ENCODE results near the gene IL5RA.

IL5RA gene, protein sequence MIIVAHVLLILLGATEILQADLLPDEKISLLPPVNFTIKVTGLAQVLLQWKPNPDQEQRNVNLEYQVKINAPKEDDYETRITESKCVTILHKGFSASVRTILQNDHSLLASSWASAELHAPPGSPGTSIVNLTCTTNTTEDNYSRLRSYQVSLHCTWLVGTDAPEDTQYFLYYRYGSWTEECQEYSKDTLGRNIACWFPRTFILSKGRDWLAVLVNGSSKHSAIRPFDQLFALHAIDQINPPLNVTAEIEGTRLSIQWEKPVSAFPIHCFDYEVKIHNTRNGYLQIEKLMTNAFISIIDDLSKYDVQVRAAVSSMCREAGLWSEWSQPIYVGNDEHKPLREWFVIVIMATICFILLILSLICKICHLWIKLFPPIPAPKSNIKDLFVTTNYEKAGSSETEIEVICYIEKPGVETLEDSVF

DNA sequence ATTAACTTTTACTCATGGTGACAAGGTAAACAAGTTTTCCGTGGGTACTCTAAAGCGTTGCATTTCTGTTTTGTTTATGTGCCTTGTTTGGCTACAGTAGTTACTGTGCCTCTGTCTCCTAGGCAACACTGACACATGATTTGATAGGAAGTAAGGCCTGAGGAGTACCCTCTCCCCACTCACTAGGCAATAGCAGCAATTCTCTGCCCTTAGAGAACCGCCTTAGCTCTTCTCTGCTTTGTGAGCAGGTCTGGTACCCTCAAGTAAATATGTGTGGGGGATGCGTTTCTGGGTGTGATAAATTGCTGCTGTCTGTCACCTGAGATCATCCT lies at the start of gene IL5RA:
IL5RA (minus strand) TSS at position 76 of the 332 bp plus-strand sequence. CDS start 5,390 bp downstream, outside the sequence.
- DNase-seq: no peak

DNA sequence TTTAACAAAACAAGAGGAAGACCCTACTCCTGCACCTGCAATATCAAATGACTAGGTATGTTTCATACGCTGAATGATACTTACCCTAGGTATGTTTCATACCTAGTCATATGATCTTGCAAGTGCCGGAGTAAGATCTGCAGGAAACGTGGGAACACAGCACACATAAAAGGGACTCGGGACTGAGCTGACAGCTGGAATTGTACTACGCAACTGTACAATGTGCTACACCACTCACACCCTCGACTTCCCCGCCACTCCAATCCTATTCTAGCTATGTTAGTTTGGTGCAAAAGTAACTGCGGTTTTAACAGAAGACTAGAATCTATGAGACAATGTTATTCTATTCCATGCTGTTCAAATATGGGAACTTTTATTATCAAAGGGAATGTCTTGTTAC lies 47.3 kb upstream of the IL5RA start:
- no peak for DNase-seq

- no peak for DNase-seq
Measured at GRCh38 chr3:3154879-3155610, 44.9 kb upstream of the IL5RA start.

GRCh38 chr3:3151513-3151912 lies 41.3 kb upstream of the IL5RA start:
- no peak for DNase-seq

- DNase-seq: no peak
Measured at GRCh38 chr3:3149560-3149959, 39.4 kb upstream of the IL5RA start.

DNA sequence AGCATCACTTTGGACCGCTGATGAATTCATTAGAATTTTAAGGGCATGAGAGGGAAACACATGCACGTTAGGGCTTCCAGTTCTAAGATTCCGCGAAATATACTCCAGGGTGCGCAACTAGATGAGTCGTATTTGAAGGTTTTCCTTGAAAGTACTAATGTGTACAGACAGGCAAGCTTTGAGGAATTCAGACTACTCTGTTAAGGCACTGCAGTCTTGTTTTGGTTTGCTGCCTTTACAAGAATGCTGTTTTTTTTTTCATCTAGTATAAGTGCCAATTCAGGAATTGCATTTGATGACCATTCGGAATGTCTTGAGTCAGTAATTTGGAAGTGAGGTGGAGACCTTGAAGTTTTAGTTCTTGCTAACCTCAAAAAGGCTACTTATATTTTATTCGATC lies 35.7 kb upstream of the IL5RA start:
- no peak for DNase-seq

- no peak for DNase-seq
Measured at GRCh38 chr3:3141939-3142338, 31.8 kb upstream of the IL5RA start.

GRCh38 chr3:3137526-3137925 lies 27.4 kb upstream of the IL5RA start:
- no peak for DNase-seq

DNA sequence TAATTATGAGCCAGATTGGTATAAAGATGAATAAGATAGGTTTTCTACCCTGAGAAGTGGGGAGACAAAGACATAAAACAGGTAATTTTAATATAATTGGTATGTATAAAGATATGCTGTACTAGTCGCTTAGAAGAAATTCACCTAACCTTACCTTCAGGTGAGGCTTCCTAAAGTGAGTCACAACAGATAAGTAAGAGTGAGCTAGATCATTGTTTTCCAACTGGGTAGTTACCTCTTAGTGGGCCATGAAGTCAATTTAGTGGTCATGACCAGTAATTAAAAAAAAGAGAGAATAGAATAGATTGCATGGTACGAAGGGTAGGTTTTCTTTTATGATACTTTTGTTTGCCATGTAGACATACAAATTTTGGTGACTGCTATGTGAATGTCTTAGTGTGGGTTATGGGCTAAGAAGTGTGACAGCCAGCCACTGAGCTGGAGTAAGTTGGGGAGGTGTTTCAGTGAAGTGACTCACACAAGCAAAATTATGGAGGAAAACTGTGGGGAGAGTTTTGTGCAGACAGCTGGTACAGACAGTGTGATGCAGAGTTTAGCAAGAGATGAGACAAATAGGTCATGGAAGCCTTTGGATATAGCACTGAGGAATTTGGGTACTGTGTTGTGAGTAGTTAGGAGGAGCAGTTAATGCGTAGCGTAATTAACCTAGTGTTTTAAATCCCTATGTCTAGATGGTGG lies 24.7 kb upstream of the IL5RA start:
- DNase-seq: no peak

- no peak for DNase-seq
Measured at GRCh38 chr3:3133500-3133899, 23.3 kb upstream of the IL5RA start.

GRCh38 chr3:3129579-3129978 lies 19.4 kb upstream of the IL5RA start:
- DNase-seq: no peak

GRCh38 chr3:3127432-3128010 lies 17.3 kb upstream of the IL5RA start:
- no peak for DNase-seq

DNA sequence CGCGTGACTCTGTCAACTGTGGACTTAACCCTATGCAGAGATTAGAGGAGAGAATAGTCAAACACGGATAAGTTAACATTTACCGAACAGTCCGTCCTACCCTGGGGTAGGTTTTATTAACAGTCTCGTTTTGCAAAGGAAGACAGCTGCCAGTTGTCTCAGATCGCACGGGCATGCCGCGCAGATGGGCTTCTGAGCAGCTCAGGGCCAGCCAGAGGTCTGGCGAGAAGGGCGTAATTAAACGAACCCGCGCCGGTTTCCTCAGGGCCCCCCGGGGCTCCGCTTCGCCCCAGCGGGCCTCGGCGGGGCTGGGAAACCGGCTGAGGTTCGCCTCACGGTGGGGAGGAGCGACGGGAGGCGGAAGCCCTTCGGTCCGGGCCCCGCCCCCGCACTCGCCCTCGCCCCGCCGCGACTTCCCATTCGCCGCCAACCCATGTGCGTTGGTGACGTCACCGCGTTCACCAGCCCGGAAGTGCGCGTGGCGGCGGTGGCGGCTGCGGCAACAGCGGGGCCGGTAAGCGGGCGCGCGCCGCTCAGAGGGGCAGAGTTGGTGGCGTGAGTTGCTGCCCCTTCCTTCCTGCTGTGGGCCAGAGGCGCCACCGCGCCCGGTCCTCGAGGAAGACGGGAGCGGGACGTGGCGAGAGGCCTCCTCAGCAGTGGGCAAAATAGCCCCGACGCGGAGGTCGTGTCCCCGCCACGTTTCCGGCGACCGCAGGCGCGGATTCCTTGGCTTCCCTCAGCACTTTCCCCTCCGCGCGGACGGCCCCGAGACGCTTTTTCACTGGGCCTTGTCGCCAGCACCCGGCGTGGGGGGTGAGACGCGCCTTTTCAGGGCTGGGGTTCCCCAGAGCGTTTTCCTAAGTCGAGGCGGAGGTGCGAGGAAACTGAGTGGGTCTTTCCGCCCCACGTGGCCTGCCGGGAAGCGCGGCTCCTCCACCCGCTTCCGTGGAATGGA lies 16.6 kb upstream of the IL5RA start, which contains the start of gene TRNT1:
TRNT1 (plus strand) TSS at position 464 of the 955 bp plus-strand sequence. CDS start 2,101 bp downstream, outside the sequence.
- DNase-seq: peak; percentile 89 to 91

DNA sequence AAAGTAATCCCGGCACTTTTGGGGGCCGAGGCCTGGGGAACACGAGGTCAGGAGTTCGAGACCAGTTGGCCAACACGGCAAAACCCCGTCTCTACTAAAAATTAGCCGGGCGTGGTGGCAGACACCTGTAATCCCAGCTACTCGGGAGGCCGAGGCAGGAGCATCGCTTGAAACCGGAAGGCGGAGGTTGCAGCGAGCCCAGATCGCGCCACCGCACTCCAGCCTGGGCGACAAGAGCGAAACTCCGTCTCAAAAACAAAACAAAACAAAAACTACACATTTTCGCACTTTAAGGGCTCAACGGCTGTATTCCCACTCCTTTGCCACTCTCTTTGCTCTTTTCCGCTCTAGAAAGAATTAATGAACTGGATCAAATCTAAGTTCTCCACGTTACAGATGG lies 15.8 kb upstream of the IL5RA start:
- no peak for DNase-seq

DNA sequence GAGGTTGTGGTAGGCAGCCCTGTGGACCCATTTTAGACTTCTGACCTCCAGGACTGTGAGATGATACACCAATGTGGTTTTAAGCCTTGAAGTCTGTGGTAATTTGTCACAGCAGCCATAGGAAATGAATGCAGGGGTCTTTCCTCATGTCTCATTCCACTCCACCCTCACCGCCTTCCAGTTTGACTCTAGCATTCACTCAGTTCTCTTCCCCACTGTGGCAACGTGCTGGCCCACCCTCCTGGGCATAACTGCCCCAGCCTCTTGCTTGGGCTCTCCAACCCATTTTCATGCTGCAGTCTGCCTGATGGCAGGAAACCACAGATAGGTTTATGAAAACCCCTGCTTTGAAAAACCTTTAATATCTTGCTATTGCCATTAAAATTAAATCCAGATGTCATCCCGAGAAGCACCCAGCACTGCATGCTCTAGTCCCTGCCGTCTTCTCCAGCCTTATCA lies 9.2 kb upstream of the IL5RA start:
- DNase-seq: no peak

DNA sequence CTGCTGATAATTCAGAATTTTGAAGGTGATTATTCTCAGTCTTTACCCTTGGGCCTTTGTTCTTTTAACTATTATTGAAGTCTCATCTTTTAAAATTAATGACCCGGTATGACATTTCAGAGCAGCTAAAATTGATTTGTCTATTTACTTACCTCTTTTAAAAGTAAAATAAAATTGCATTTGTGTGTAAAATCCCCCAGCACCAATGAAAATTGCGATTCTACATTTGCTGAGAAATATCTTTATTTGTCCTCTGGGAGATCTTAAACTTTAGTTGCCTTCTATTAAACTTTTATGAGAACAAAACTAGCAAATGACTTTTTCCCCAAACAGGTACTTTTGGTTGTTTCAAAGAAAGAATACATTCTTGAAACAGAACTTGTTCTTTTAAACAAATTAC lies 7.5 kb upstream of the IL5RA start:
- DNase-seq: no peak

DNA sequence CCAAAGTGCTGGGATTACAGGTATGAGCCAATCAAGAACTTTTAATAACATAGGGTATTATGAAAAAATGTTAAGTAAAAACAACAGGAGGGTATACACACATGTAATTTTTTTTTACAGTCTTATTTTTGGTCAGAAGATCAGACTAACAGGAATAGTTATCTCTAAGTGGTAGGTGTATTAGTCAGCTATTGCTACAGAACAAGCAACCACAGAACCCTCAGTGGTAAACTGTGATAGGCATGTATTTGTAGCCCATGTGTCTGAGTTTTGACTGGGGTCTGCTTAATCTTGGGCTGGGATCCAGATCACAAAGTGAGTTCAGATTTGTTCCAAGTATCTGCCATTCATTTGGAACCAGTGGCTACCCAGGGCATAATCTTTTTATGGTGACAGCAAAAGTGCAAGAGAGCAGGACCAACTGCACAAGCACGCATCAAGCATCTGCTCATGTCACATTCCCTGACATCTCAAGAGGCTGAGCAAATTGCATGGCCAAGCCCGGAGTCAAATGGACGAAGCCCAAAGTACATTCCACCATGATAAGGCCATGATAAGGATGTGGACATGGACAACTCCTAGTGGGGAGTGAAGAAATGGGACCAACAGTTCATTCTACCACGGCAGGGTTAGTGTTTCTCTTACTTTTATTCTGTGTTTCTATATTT lies 3.0 kb upstream of the IL5RA start:
- no peak for DNase-seq

DNA sequence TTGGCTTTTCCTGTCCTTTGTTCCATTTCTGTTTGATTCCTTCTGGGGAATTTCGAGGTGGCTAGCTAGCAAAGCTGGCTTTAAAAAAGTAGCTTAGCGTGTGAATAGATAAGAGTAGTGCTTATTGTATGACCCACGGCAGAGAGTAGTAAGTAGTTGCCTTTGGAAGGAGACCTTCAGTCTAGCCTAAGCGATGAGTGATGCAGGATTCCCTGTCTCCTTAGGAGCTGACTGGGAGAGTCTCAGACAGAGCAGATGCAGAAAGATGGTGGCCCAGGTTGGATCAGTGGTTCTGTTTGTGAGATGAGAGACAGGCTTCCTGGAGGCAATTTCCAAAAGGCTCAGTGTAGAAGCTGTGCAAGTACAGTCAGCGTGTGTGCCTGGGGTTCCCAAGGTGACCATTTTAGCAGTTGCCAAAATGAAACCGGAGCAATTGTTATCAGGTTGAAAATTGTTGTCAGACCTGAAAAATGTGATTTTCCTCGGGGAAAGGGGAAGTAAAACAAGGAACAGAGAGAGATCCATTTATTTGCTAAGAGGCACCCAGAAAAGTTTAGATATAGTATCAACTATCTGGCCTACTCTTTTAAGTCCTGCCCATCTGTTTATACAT lies 681 bp upstream of the IL5RA start:
- DNase-seq: no peak

GRCh38 chr3:3109407-3110298 lies 521 bp downstream of the IL5RA start:
- DNase-seq: no peak

- no peak for DNase-seq
Measured at GRCh38 chr3:3107858-3108257, 2.3 kb downstream of the IL5RA start.

Measured in SW 1271 (cell line).